Fibroblast of villous mesenchyme (primary cell): Measurements from ENCODE around the gene STT3A. TPM values are rescaled to one million over a fixed set of nuclear protein-coding genes. Genes with fewer than 3 reads are reported as not detected.

Source experiments
- DNase-seq: peaks from one replicate; pipeline ENCODE4 v3.0.0-alpha.2; 2010; ENCODE audit warnings: low read depth
- H3K4me3 ChIP-seq: 2 replicates; pipeline ENCODE4 v1.5.1; 2011; ENCODE audit warnings: low read depth, mild to moderate bottlenecking, low read length
- total RNA-seq: library from RNA; depleted of rRNA; stranded (reverse); fragments of >200 nt; gene quantifications from 2 replicates; pipeline ENCODE4 v1.2.3, GENCODE V29; 2012
- TF ChIP-seq, protein P1 (sequence below): IDR thresholded peaks from 2 replicates; pipeline ENCODE4 v1.5.1; 2012; ENCODE audit warnings: low read depth, mild to moderate bottlenecking, low read length; ENCODE audit not compliant: insufficient read depth

Gene STT3A
- total RNA-seq, 1 donor = 383 TPM

DNA sequence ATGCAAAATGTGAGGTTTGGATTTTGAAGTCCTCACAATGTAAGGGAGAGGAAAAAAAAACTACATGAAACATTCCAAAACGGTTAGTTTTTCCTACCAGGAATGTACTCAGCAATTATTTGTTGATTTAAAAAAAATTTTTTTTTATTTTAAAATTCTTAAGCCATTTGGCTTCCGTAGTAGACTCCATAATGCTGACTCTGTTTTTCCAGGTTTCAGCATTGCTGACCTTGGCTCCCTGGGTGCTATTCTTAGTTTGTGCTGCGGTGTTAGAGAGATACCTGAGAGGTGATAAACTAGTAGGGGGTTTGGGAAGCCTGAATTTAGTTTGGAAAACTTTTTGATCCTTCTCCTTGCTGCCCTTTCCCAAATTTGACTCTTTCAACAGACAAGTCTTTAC, 10.6 kb downstream of the STT3A start:
- H3K4me3 ChIP-seq = no peak overlapping the region
- TF ChIP-seq, protein P1, sequence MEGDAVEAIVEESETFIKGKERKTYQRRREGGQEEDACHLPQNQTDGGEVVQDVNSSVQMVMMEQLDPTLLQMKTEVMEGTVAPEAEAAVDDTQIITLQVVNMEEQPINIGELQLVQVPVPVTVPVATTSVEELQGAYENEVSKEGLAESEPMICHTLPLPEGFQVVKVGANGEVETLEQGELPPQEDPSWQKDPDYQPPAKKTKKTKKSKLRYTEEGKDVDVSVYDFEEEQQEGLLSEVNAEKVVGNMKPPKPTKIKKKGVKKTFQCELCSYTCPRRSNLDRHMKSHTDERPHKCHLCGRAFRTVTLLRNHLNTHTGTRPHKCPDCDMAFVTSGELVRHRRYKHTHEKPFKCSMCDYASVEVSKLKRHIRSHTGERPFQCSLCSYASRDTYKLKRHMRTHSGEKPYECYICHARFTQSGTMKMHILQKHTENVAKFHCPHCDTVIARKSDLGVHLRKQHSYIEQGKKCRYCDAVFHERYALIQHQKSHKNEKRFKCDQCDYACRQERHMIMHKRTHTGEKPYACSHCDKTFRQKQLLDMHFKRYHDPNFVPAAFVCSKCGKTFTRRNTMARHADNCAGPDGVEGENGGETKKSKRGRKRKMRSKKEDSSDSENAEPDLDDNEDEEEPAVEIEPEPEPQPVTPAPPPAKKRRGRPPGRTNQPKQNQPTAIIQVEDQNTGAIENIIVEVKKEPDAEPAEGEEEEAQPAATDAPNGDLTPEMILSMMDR = no peak
- DNase-seq = no peak

DNA sequence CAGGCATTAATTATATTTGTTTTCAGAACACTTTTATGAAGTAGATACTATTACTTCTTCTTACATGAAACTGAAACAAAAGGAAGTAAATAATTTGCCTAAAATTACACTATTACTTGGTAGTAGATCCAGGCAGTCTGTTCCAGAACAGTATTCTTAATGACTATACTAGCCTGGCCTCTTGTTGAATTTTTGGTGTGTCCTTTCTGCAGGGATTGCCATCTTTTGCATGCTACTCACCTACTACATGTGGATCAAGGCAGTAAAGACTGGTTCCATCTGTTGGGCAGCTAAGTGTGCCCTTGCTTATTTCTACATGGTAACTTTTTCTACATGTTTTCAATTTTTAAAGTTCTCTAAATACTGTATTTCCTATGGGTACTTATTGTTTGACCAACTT, 12.8 kb downstream of the STT3A start:
- TF ChIP-seq, protein P1 = no peak
- no peak overlapping the region for H3K4me3 ChIP-seq
- no peak for DNase-seq

DNA sequence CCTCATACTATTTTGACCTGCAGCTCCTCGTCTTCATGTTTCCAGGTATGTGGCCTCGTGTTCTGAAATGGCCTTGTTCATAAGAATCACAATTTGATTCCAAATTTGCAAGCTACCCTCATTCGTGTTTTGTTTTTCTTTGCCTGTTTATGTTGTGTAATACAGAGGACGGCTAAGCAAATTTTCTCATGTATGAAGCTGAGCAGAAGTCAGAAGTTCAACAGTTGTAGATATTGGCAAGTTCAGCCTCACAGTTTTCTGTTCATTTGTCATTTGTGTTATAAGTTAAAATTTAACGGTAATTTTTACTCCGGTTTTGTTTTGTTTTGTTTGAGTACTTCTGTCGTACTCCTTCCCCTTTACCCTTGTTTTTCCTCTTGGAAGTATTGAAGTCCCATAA, 16.9 kb downstream of the STT3A start:
- no peak for DNase-seq
- no peak overlapping the region for H3K4me3 ChIP-seq
- TF ChIP-seq, protein P1 = no peak

DNA sequence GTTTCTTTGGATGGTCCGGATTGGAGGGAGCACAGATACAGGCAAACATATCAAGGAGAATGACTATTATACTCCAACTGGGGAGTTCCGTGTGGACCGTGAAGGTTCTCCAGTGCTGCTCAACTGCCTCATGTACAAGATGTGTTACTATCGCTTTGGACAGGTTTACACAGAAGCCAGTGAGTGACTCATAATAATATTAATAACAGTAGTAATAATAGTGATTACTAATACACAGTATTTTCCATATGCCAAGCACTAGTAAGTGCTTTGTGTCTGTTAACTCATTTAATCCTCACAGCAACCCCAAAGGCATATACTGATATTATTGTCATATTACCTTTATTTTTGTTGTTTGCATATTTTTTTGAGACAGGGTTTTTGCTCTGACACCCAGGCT, 25.7 kb downstream of the STT3A start:
- no peak overlapping the region for H3K4me3 ChIP-seq
- TF ChIP-seq, protein P1 = no peak
- no peak for DNase-seq

DNA sequence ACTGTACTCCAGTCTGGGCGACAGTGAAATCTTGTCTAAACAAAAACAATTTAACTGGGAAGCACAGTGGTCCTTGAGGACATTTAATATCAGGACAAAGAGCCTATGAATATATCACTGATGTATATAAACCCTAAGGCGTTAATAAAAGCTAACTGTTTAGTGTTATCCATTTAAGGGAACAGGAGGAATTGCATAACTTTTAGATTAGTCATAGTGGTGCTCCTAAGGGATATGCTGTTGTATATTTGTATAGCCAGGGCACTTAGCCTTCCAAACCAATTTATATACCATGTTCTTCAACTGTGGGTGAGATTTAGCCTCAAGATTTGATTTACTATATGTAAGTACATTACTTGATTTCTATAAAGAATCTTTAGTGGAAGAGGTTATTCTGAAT, 29.3 kb downstream of the STT3A start:
- DNase-seq = peak; percentile 62
- TF ChIP-seq, protein P1 = no peak
- H3K4me3 ChIP-seq = no peak overlapping the region

DNA sequence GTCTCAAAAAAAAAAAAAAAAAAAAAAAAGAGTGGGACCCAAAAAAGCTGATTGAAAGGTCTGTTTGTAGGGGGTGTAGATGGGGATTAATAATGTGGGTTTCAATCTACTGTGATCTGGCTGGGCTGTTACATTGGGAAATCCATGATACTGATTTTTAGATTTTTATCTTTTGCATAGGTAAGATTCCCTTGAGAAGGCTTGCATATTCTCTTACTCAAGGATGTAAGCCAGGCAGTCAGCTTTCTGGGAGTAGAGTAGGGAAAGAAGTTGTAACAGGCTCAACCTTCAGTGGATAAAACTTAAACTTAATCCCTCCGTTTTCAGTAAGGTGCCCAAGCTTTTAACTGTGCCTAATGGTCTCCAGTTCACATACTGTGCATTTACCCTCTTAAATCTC, 30.4 kb downstream of the STT3A start:
- DNase-seq = no peak
- H3K4me3 ChIP-seq = no peak overlapping the region
- TF ChIP-seq, protein P1 = no peak

DNA sequence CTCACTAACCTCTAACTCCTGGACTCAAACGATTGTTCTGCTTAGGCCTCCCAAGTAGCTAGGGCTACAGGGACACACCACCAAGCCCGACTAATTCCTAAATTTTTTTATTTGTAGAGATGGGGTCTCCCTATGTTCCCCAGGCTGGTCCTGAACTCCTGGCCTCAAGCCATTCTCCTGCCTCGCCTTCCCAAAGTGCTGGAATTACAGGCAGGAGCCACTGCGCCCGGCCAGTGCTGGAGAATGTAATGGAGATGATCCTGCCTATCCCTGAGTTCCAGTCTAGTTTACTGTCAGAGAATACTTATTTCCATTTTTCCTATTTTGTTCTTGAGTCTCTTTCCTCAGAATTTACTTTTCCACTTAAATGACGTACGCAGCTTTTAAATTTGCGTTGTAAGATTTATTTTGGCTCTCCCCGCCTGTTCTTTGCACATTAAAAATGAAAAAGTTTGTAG, 32.1 kb downstream of the STT3A start, which contains the start of gene CHEK1:
Gene CHEK1, plus strand, starts transcription at position 408 of the 458 bp plus-strand sequence. CDS start 1,606 bp downstream, outside the sequence.
- peak within 1 kb of the TSS; percentile 85 for H3K4me3 ChIP-seq
- TF ChIP-seq, protein P1 = no peak
- no peak for DNase-seq
